ENCODE results near the gene ITGB7.

ITGB7 gene

DNA sequence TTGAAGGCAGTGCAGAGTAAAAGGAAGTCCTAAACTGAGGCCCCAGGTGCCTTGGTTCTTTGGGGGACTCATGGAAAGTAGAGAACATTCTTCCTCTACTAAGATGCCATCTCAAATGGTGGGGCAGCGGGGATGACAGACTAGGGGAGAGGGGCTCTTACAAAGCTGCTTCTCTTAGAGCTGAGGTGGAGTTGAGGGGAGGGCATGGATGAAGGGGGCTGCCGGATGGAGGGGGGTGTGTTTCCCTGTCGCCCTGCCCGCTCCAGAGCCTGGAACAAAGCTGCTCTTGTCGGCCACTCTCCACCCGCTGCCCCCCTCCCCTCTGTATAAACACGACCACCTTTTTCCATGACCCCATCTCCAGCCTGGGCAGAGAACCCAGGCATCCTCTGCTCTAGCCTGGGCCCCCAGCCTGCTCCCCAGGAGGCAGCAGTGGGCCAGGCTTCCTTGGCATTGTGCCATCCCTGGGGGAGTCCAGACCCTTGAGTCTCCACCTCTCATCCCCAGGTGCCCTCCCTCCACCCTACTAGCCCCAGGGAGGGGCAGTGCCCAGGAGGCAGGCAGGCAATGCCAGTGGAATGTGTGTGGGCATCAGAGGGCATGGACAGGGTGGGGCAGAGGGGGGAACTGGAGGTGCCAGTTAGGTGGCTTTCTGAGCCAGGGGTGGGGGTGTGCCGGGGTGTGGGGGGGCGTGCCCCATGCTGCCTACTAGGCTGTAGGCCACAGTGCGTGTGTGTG is 23.2 kb upstream of the ITGB7 start:
- DNase-seq, result no peak

DNA sequence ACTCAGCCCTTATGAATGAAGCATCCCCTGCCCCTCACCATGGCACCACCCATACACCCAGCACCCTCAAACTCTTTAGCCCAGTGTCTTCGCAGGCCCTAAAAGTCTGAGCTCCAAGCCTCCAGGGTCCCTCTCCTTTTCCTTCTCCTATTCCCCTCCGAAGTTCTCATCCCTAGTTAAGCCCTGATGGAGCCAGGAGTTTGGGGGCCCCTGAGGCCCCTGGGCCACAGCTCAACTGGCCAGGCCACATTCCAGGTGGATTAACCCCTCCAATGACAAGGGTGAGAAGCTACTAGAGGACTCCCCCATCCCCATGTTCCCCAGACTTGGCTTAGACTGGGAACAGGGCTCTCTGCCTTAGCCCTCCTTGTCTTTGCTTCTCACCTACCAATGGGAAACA is 22.4 kb upstream of the ITGB7 start:
- DNase-seq, result no peak

GRCh38 chr12:53227836-53228235 is 20.8 kb upstream of the ITGB7 start:
- no peak for DNase-seq

GRCh38 chr12:53227341-53227740 is 20.3 kb upstream of the ITGB7 start:
- DNase-seq, result no peak

- DNase-seq, result no peak
These were observed 19.8 kb upstream of the ITGB7 start for GRCh38 chr12:53226815-53227214.

DNA sequence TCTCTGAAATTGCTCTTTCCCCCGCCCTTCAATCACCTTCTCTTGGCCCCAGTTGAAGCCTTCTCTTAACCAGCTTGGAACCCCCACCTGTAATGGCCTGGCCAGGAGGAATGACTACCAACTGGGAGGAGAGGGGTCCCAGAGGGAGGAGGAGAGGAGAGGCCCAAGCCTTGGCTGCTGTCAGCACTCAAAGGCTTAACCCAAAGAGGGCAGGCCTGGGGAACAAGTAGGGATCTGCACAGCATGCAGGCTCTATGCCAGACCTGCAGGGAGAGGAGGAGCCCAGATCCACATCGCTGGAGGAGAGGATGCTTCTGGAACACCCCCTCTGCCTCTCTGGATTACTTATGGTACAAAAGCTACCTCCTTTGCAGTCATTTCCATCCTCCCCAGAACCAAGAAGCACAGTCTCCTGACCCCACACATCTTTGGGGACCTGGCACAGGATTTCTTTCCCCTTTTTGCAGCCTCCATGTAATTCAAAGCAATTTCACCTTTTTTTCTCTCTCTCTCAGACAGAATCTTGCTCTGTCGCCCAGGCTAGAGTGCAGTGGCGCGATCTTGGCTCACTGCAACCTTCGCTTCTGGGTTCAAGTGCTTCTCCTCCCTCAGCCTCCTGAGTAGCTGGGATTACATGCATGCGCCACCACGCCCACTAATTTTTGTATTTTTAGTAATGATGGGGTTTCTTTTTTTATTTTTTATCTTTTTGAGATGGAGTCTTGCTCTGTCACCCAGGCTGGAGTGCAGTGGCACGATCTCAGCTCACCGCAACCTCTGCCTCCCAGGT is 18.8 kb upstream of the ITGB7 start:
- no peak for DNase-seq

DNA sequence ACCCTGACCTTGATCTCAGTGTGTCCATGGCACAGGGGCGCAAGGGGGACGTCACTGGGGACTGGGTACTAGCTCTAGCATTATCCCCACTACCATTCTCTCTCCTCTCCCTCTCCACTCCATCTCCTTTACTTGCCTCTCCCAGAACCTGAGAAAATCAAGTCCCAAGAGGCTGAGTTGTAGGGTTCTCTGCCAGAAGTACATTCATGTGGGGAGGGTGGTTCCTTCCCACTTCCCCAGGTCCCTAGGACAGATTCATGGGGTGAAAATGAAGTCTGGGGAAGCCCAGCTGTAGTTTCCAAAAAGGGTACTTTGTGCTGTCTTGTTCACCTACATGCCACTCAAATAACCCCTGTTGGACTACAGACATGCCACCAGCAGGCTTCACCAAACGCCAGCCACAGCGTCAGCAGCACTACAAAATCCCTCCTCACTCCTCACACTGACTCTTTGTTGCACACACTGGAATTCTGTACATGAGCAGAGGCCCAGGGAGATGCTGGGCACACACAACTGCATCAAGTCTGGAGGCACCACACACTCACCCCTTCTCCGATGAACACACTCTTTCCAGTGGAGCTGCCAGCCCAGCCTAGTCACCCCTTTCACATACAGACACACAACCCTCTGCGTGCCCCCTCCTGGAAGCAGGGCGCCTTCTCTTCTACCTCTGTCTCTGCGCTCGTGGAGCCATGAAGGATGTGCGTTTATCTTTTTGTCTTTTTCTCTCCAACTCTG is 18.0 kb upstream of the ITGB7 start:
- no peak for DNase-seq

DNA sequence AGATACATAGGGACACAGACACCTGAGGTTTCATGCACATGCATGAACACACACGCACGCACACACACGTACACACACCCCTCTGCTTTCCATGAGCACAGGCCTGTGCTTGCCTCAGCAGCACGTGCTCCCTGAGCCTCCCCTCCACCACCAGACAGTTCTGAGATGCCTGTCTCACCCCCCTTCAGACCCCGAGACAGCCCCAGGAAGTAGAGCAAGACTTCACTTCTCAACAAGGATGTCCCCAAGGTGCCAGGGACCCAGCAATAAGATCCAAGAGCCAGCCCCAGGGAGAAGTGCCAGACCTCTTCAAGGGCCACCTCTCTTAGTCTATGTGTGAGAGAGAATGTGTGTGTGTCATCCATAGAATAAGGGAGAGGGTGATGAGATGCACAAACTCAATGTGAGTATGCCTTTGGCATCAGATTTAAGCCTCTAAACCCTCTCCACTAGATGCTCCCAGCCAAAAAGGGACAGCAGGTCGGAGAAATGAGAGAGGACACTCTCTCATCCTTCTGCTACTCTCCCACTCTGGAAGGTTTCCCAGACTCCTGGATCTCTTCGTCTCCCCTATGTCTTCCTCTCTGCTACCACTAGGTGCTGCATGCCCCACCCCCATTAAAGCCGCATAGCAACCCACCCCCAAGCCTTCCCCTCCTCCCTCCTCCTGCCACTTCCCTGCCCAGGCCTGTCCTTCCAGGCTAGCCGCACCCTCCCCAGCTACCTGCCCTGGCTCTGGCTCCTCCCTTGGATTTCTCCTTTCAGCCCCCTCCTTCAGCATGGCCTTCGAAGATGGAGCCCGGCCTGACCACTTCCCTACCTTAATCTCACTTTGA is 17.2 kb upstream of the ITGB7 start:
- no peak for DNase-seq

- DNase-seq, result no peak
These were observed 16.5 kb upstream of the ITGB7 start for GRCh38 chr12:53223389-53224060.

DNA sequence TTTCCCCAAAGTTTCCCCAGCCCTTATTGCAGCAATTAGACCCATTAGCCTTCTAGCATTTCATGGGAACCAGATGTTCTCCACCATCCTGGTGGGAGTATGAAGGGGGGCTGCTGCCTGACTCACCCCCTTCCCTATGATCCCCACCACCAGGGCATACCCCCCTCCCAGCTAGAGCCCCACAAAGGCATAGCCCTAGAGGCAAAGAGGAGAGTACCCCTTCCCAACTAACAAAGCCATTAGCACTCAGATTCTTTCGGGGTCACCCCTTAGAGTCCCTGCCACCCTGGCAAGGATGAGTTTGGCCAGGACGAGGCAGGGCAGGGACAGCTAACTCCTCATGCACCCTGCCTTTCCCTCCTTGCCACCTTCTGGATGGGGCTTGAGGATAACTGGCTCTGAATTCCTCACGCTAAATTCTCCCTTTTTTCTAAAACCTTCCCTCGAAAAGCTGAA is 15.8 kb upstream of the ITGB7 start:
- DNase-seq, result no peak

DNA sequence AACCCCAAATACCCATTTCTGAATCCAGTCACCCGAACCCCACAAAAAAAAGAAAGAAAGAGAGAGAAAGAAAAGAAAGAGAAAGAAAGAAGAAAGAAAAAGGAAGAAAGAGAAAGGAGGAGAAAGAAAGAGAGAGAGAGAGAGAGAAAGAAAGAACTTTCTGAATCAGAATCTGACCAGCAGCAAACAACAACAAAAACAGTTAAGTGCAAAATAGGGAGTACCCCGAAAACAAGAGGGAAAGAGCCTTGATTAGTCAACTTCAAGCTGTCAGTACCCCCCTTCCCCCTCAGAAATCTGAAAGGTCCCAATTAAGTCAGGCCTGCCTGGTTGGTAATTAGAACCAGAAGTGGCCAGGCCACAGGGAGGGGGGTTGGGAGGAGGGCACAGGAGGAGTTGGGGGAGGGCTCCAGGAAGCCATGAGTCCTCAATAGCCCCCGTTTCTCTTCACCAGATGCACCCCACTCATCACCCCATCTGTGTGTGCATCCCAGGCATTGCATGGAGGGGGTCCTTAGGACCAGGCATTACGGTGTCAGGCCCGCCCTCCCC is 15.2 kb upstream of the ITGB7 start:
- no peak for DNase-seq

DNA sequence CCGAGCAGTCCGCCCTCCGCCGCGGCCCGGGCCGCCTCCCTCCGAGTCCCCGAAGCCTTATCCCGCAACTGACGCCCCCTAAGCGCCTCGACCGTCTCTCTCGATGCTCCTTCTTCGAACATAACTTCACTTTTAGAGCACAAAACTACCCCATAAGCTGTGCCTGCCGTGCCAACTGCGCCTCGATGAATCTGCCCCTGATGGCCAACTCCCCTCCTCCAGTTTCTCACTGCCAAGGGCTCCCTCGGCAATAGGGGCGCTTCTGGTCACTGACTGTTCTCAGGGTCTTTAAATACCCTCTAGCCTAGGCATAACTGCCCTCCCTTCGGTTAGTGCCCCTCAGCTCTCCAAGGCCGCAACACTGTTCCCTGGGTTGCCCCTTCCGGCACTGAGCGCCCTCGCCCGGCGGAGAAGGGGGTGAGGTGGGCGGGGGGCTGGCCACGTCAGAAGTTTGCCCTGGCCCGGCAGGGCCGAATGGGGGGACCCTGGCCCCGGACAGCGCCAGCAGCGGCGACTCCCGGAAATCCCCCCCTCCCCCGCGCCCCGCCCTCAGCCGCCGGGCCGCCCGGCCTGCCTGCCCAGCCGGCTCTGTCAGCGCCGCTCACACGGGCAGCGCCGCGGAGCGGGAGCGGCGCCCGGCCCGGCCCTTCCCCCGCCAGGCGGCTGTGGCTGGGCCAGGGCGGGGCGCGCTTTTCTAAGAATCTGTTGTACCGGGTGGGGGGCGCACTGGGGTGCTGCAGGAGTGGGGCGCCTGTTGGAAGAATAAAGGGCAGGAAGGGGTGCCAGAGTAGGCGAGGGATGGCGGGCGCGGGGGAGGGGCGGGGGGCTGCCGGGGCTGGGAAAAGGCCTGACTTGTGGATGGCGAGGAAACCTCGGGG is 14.4 kb upstream of the ITGB7 start:
- no peak for DNase-seq

DNA sequence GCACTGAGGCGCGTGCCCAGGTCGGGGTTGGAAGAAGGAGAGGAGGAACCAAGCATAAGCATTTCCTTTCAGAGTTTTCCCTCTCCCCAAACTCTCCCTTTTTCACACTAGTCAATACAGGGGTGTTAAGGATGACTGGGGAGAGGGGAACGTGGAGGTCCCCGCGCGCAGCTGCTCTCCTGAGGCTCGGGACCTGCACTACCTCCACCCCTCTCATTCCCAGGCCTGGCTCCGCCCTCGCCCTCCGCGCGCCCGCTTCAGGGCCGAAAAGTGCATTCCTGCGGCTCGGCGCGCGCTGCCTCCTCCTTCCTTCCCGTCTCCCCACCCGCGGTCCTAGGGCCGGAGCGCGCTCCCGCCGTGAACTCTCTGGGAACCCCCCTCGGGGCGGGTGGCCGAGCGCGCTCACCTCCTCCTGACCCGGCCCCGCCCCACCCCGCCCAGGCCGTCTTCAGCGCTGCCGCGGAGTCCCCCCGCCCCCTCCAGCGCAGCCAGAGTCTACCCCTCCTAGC is 13.7 kb upstream of the ITGB7 start:
- peak; percentile 85 for DNase-seq

DNA sequence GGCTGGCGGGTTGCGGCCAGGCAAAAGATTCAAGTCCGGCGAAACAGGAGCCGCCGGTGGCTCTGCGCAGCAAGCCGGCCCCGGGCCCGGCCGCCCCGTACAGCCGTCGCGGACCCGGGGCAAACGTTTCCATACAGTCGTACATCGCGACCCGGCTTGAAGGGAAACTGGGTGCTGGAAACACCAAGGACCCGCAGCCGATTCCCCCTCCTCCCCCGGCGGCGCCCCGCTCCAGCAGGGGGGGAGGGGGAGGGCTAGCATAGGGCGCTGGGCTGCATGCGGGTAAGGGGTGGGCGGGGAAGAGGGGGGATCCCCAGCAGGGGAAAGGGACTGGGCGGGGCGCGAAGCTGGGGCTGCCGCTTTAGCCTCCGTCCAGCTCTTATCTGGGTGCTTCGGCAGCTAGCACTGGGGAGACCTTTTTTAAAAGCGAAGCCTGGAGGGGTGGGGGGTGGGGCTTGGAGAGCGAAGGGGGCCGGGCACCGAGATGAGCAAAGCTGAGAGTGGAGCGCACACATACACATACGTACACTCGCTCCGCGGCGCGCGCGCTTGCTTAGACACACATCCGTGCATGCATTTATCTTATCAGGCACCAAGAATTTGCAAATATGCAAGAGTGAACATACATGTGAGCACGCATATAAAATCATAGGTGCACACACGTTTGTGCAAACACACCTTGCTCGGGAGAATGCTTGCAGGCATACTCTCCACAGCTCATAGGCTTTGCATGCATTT is 13.1 kb upstream of the ITGB7 start:
- peak; percentile 54 for DNase-seq

- DNase-seq, result no peak
These were observed 12.4 kb upstream of the ITGB7 start for GRCh38 chr12:53219292-53219955.

DNA sequence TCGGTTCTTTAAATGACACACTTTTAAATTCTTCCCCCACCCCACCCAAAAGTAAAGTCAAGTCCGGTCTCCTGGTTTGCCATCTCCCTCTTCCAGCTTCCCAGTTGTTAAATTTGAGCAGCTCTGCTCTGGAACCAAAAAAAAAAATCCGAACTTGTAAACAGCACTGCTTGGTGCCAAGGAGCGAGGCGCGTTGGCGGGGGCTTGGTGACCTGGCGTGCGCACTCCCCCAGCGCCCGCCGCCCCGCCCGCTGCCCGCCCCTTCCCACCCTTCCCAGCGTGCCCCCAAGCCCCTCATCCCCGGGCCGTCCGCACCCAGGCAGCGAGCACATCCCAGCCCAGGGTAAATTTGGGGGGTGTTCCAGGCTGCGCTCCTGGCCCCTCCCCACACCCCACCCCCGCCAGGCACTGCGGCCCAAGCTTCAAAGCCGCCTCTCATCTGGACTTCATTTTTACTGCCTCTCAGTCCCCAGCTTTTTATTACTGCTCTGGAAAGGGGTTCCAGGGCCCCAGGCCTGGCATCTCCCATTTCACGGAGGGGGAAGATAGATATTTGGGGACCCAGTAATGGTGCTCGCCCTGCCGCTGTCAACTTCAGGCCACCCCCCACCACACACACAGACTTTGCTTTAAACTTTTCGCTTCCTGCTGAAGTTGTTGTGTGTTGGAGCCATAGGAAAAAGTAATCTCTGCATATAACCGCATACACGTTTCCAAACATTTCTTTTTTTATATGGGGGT is 11.7 kb upstream of the ITGB7 start:
- no peak for DNase-seq

DNA sequence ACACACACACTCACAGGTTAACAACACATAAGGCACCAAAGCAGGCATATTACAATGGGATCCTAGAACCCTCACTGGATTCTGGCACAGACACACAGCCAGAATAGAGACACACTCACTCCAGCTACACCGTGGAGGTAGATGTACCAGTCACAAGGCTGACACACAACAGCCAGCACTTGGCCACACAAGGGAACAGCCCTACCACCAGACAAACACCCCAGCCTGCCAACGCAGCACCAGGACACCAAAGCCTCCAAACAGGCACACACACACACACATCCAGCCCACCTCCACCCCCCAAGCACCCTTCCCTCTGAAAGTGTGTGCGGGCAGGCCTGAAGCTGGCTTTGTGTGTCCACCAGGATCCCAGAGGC is 10.9 kb upstream of the ITGB7 start:
- no peak for DNase-seq
